Mesenchymal stem cell (in vitro differentiated cells and primary cell): ENCODE results near the gene MAPKBP1.

Experiments used
- DNase-seq: peaks from one replicate; pipeline ENCODE4 v3.0.0-alpha.2; 2013
- H2AFZ ChIP-seq: one replicate; pipeline ENCODE4 v1.6.1; 2013; ENCODE audit warnings: low read depth, mild to moderate bottlenecking, control low read depth, inconsistent platforms, low read length, moderate library complexity
- H2AK5ac ChIP-seq: 2 replicates; pipeline ENCODE4 v1.6.1; 2013; ENCODE audit warnings: low read length, moderate library complexity, mild to moderate bottlenecking, inconsistent platforms; ENCODE audit not compliant: severe bottlenecking
- H2BK120ac ChIP-seq: one replicate; pipeline ENCODE4 v1.6.1; 2013; ENCODE audit warnings: low read depth, mild to moderate bottlenecking, inconsistent platforms, low read length, moderate library complexity
- H2BK12ac ChIP-seq, 2 experiments: one replicate each; pipeline ENCODE4 v1.6.1; 2013; ENCODE audit warnings: inconsistent platforms in 2 of 2, low read length in 2 of 2, mild to moderate bottlenecking in 2 of 2, moderate library complexity in 2 of 2, control low read depth in 1 of 2
- H2BK15ac ChIP-seq: one replicate; pipeline ENCODE4 v1.6.1; 2013; ENCODE audit warnings: mild to moderate bottlenecking, low read depth, inconsistent platforms; ENCODE audit not compliant: poor library complexity, severe bottlenecking
- H2BK5ac ChIP-seq: 2 replicates; pipeline ENCODE4 v1.6.1; 2013; ENCODE audit warnings: low read depth, mild to moderate bottlenecking, low read length, control low read depth, inconsistent platforms; ENCODE audit not compliant: poor library complexity, severe bottlenecking
- H3K14ac ChIP-seq, 2 experiments: one replicate each; pipeline ENCODE4 v1.6.1; 2013; ENCODE audit warnings: inconsistent platforms in 2 of 2, low read length in 2 of 2, control low read depth in 1 of 2, mild to moderate bottlenecking in 1 of 2, moderate library complexity in 1 of 2
- H3K18ac ChIP-seq, 2 experiments: one replicate each; pipeline ENCODE4 v1.6.1; 2013; ENCODE audit warnings: inconsistent platforms in 2 of 2, low read length in 2 of 2, control low read depth in 1 of 2, low read depth in 1 of 2, mild to moderate bottlenecking in 1 of 2
- H3K23ac ChIP-seq, 2 experiments: one replicate each; pipeline ENCODE4 v1.6.1; 2013; ENCODE audit warnings: inconsistent platforms in 2 of 2, low read length in 2 of 2, mild to moderate bottlenecking in 2 of 2, moderate library complexity in 2 of 2, control low read depth in 1 of 2
- H3K27ac ChIP-seq: 2 replicates; pipeline ENCODE4 v1.5.1; 2013; ENCODE audit warnings: mild to moderate bottlenecking, moderate library complexity, low read length, control low read depth, inconsistent platforms; ENCODE audit not compliant: poor library complexity, severe bottlenecking
- H3K27me3 ChIP-seq, 2 experiments: 2 replicates each; pipeline versions ENCODE4 v1.6.1 to v1.7.0; 2013; ENCODE audit warnings: low read length in 2 of 2, mild to moderate bottlenecking in 2 of 2, moderate library complexity in 2 of 2, control low read depth in 1 of 2, inconsistent platforms in 1 of 2; ENCODE audit not compliant: control insufficient read depth in 1 of 2, insufficient read depth in 1 of 2
- H3K36me3 ChIP-seq, 2 experiments: 2 replicates each; pipeline versions ENCODE4 v1.6.1 to v1.7.0; 2013; ENCODE audit warnings: low read length in 2 of 2, control low read depth in 1 of 2, inconsistent platforms in 1 of 2, low read depth in 1 of 2, mild to moderate bottlenecking in 1 of 2; ENCODE audit not compliant: insufficient read depth in 2 of 2, control insufficient read depth in 1 of 2
- H3K4ac ChIP-seq, 2 experiments: one replicate each; pipeline ENCODE4 v1.6.1; 2013; ENCODE audit warnings: inconsistent platforms in 2 of 2, low read length in 2 of 2, mild to moderate bottlenecking in 2 of 2, moderate library complexity in 2 of 2, control low read depth in 1 of 2, low read depth in 1 of 2
- H3K4me1 ChIP-seq: 2 replicates; pipeline ENCODE4 v1.6.1; 2013; ENCODE audit warnings: low read depth, low read length, control low read depth; ENCODE audit not compliant: control insufficient read depth, insufficient read depth
- H3K4me2 ChIP-seq: 2 replicates; pipeline ENCODE4 v1.6.1; 2013; ENCODE audit warnings: low read length, mild to moderate bottlenecking, inconsistent platforms; ENCODE audit not compliant: poor library complexity, severe bottlenecking
- H3K4me3 ChIP-seq, 2 experiments: 2 replicates each; pipeline versions ENCODE4 v1.5.1 to v1.7.0; 2013; ENCODE audit warnings: low read length in 2 of 2, mild to moderate bottlenecking in 2 of 2, control low read depth in 1 of 2, low read depth in 1 of 2; ENCODE audit not compliant: insufficient read depth in 1 of 2
- H3K79me1 ChIP-seq: replicated peaks from 2 replicates; pipeline ENCODE4 v1.6.1; 2013; ENCODE audit warnings: mild to moderate bottlenecking, control low read depth, low read length, inconsistent platforms; ENCODE audit not compliant: poor library complexity, severe bottlenecking
- H3K9ac ChIP-seq: 2 replicates; pipeline ENCODE4 v1.7.0; 2013; ENCODE audit warnings: mild to moderate bottlenecking, low read length, moderate library complexity
- H3K9me3 ChIP-seq: 2 replicates; pipeline ENCODE4 v1.7.0; 2013; ENCODE audit warnings: mild to moderate bottlenecking, low read length; ENCODE audit not compliant: control insufficient read depth
- H4K8ac ChIP-seq: one replicate; pipeline ENCODE4 v1.6.1; 2013; ENCODE audit warnings: inconsistent platforms, mild to moderate bottlenecking, low read length, moderate library complexity
- H4K91ac ChIP-seq: one replicate; pipeline ENCODE4 v1.6.1; 2013; ENCODE audit warnings: mild to moderate bottlenecking, low read length, inconsistent platforms
- WGBS: methylation state at CpG from one replicate; pipeline ENCODE4 v1.1.7; 2013; ENCODE audit warnings: mixed read lengths; 5-methylcytosine and 5-hydroxymethylcytosine counted together

MAPKBP1 gene

DNA sequence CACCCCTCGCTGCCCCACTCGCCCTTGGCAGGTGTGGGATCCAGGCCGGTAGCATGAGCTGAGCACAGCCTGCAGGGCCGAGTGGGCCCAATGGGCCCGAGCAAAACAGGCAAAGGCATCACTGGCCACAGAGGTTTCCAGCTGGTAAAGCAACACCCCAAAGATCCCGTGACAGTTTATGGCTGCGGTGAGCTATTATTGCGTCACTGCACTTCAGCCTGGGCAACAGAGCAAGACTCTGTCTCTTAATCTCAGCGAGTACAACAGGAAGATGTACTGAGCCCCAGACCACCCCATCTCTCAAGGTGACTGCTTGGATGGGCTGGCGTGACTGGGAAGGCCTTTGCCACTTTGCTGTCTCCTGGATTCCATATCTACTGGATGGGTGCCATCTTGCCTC, 57.9 kb downstream of the MAPKBP1 start:
- Histone ChIP-seq H3K27ac (no peak overlapping the region), H3K36me3 (peaks cover 5 to 42% of the 10 kb centered on the region in 2 experiments), H2AK5ac (no peak overlapping the region), H4K91ac (no peak overlapping the region), H2BK120ac (no peak overlapping the region), H2AFZ (no peak overlapping the region), H3K14ac (no peak overlapping the region), H3K4me1 (peaks cover 14% of the 10 kb centered on the region), H4K8ac (no peak overlapping the region), H3K4ac (no peak overlapping the region), H3K18ac (no peak overlapping the region), H2BK15ac (no peak overlapping the region), H3K23ac (no peak overlapping the region), H3K9me3 (no peaks in the 10 kb centered on the region), H2BK5ac (no peak overlapping the region), H3K4me2 (no peak overlapping the region), H3K79me1 (peaks cover 14% of the 10 kb centered on the region), H3K27me3 (no peaks in the 10 kb centered on the region), H2BK12ac (no peak overlapping the region), H3K4me3 (no peak overlapping the region), H3K9ac (no peak overlapping the region)
- DNase-seq = no peak
- 98% methylated on average over 10 of the region's 10 CpGs for WGBS

DNA sequence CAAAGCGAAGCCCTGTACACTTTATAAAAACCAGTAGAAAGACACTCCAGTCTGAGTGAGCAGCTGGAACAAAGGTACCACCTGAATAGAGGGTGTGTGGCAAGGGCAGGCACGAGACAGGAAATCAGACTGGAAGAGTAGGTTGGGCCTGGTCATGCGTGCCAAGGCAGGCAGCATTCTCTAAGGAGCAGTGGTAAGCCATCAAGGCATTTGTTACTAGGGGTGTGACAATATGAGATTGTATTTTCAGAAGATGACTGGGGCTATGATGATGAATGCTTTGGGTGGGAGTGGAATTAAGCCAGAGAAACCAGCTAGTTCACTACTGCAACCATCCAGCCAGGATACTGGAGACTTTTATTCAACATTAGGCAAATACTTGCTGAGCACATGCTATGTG, 58.6 kb downstream of the MAPKBP1 start:
- no peak overlapping the region for H2AK5ac ChIP-seq
- no peak overlapping the region for H2BK5ac ChIP-seq
- no peak for DNase-seq
- H3K27ac ChIP-seq = no peak overlapping the region
- H2AFZ ChIP-seq = no peak overlapping the region
- no peak overlapping the region for H3K4ac ChIP-seq
- no peak overlapping the region for H3K4me2 ChIP-seq
- no peak overlapping the region for H3K4me3 ChIP-seq
- H2BK12ac ChIP-seq = no peak overlapping the region
- peaks cover 14% of the 10 kb centered on the region for H3K79me1 ChIP-seq
- no peak overlapping the region for H2BK120ac ChIP-seq
- H3K9ac ChIP-seq = no peak overlapping the region
- H4K8ac ChIP-seq = no peak overlapping the region
- H3K4me1 ChIP-seq = peaks cover 11% of the 10 kb centered on the region
- no peaks in the 10 kb centered on the region for H3K27me3 ChIP-seq
- H3K23ac ChIP-seq = no peak overlapping the region
- H3K18ac ChIP-seq = no peak overlapping the region
- WGBS = 97% methylated on average over 2 of the region's 3 CpGs
- no peak overlapping the region for H2BK15ac ChIP-seq
- no peak overlapping the region for H3K14ac ChIP-seq
- H4K91ac ChIP-seq = no peak overlapping the region
- no peaks in the 10 kb centered on the region for H3K9me3 ChIP-seq
- peaks cover 5 to 44% of the 10 kb centered on the region in 2 experiments for H3K36me3 ChIP-seq

DNA sequence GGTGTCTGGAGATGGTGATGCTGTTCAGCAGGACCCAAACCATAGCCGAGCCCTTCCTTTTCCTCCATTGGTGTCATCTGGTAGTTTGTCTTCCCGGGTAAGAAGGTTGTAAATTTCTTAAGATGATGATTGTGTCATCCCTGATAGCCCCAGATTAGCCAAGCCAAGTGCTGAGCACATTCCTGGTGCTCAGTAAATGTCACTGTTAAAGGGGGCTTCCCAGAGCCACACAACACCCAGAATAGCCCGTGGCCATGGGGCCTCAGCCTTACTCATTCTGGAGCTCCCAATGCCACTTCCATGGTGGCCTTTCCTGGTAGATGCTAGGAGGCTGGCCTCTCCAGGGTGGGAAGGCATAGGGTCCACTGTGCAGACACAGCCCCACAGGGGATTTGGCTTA, 59.8 kb downstream of the MAPKBP1 start:
- Histone ChIP-seq H2AFZ (no peak overlapping the region), H3K23ac (no peak overlapping the region), H3K27ac (no peak overlapping the region), H3K4me2 (no peak overlapping the region), H3K36me3 (peaks cover 5 to 52% of the 10 kb centered on the region in 2 experiments), H3K79me1 (peaks cover 14% of the 10 kb centered on the region), H2BK12ac (no peak overlapping the region), H3K27me3 (no peaks in the 10 kb centered on the region), H4K8ac (no peak overlapping the region), H3K9me3 (no peaks in the 10 kb centered on the region), H2AK5ac (no peak overlapping the region), H3K4ac (no peak overlapping the region), H3K18ac (no peak overlapping the region), H3K9ac (no peak overlapping the region), H2BK15ac (no peak overlapping the region), H4K91ac (no peak overlapping the region), H2BK120ac (no peak overlapping the region), H3K4me1 (peaks cover 11% of the 10 kb centered on the region), H3K4me3 (no peak overlapping the region), H3K14ac (no peak overlapping the region), H2BK5ac (no peak overlapping the region)
- 86% methylated on average over 2 of the region's 3 CpGs for WGBS
- DNase-seq = peak; percentile 28

DNA sequence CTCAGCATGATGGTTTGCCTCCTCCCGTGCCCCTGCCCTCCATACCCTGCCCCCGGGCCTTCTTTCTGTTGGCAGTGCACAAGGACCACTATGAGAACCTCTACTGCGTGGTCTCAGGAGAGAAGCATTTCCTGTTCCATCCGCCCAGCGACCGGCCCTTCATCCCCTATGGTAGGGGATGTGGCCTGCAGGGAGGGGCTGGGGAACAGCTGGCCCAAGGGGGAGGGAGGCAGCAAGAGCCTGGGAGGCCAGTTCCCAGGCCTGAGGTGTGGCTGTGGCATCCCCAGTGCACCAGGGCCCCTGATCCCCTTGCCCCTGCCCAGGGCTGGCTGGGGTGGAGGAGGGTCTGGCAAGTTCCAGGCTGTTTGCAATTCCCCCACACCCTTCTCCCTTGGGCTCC, 61.8 kb downstream of the MAPKBP1 start:
- Histone ChIP-seq H2AFZ (no peak overlapping the region), H3K79me1 (peaks cover 7% of the 10 kb centered on the region), H2AK5ac (no peak overlapping the region), H4K91ac (no peak overlapping the region), H2BK12ac (no peak overlapping the region), H3K27ac (no peak overlapping the region), H2BK120ac (no peak overlapping the region), H3K4me3 (peak overlapping the region in 1 of 2 experiments; percentile 2), H3K4me1 (peaks cover 8% of the 10 kb centered on the region), H3K36me3 (peaks cover 5 to 46% of the 10 kb centered on the region in 2 experiments), H3K9ac (no peak overlapping the region), H3K14ac (no peak overlapping the region), H3K18ac (no peak overlapping the region), H2BK15ac (no peak overlapping the region), H3K23ac (no peak overlapping the region), H3K27me3 (no peaks in the 10 kb centered on the region), H4K8ac (no peak overlapping the region), H3K4me2 (no peak overlapping the region), H3K4ac (no peak overlapping the region), H2BK5ac (no peak overlapping the region), H3K9me3 (no peaks in the 10 kb centered on the region)
- 47% methylated on average over 6 of the region's 6 CpGs for WGBS
- DNase-seq = no peak
